BJ (cell line): ENCODE data around the gene MED13L. TPM values are rescaled to one million over a fixed set of nuclear protein-coding genes. Genes with fewer than 3 reads are reported as not detected.
"Not testable (repeated sequence)": the region's sequence is repeated elsewhere in the genome, so short reads cannot be mapped to it uniquely, and the experiment has no call there.

Source experiments
- CTCF ChIA-PET: fragments of 350-600 bp; formaldehyde crosslinking; extraction: SDS; loops from one replicate; lab custom pipeline; 2021; ENCODE audit warnings: antibody characterized with exemption, inconsistent platforms; lab: Yijun Ruan, JAX
- POLR2A ChIA-PET: fragments of 300-600 bp; sonication (Branson Sonifier 250); formaldehyde crosslinking; extraction: SDS; loops from one replicate; lab custom pipeline; 2021; ENCODE audit warnings: antibody characterized with exemption; lab: Charles Lee
- DNase-seq: peaks from one replicate; pipeline ENCODE4 v3.0.0-alpha.2; 2011; ENCODE audit warnings: low read depth
- H3K27me3 ChIP-seq: 2 replicates; pipeline ENCODE4 v1.6.0; 2011; ENCODE audit warnings: low read length; ENCODE audit not compliant: control insufficient read depth, insufficient read depth
- H3K36me3 ChIP-seq: 2 replicates; pipeline ENCODE4 v1.5.1; 2011; ENCODE audit warnings: low read length; ENCODE audit not compliant: control insufficient read depth, insufficient read depth
- H3K4me3 ChIP-seq: 2 replicates; pipeline ENCODE4 v1.5.1; 2011; ENCODE audit warnings: low read depth, mild to moderate bottlenecking, control low read depth, low read length
- polyA plus RNA-seq: library from polyadenylated mRNA; depleted of rRNA; stranded (reverse); fragments of >200 nt; gene quantifications from 2 replicates; pipeline ENCODE4 v1.2.3, GENCODE V29; 2011
- TF ChIP-seq, protein P1 (sequence below): IDR thresholded peaks from 2 replicates; pipeline ENCODE4 v1.5.1; 2011; ENCODE audit warnings: low read depth, mild to moderate bottlenecking, control low read depth, inconsistent platforms, low read length, moderate library complexity; ENCODE audit not compliant: insufficient read depth

The MED13L gene
- polyA plus RNA-seq, 1 experiment, result 43.7 TPM

DNA sequence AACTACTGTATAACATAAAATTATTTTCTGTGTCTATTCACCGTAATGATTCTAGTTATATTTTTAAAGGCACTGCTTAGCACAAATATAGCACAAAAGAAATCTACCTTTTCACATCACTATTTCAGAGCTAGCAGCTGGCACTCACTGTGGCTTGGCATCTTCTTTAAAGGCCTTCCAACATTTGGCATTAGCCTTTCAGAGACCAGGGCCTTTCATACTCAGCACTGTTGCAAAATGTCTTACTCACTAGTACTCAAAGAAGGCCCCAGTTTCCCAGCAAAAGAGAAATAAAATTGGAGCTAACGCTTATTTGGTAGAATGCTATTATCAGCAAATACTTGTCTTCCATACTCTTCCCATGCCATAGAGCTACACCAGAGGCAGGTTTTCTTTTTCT is 238.4 kb downstream of the MED13L start:
- H3K4me3 ChIP-seq, result no peak overlapping the region
- H3K36me3 ChIP-seq, result no peaks in the 10 kb centered on the region
- DNase-seq, result no peak
- POLR2A ChIA-PET, result no interaction called here
- CTCF ChIA-PET, result interaction anchor here (0.7 kb wide), 1 partner anchor 10 kb away, joined by 3 read pairs; no protein-coding TSS in a partner anchor
- TF ChIP-seq, protein P1, sequence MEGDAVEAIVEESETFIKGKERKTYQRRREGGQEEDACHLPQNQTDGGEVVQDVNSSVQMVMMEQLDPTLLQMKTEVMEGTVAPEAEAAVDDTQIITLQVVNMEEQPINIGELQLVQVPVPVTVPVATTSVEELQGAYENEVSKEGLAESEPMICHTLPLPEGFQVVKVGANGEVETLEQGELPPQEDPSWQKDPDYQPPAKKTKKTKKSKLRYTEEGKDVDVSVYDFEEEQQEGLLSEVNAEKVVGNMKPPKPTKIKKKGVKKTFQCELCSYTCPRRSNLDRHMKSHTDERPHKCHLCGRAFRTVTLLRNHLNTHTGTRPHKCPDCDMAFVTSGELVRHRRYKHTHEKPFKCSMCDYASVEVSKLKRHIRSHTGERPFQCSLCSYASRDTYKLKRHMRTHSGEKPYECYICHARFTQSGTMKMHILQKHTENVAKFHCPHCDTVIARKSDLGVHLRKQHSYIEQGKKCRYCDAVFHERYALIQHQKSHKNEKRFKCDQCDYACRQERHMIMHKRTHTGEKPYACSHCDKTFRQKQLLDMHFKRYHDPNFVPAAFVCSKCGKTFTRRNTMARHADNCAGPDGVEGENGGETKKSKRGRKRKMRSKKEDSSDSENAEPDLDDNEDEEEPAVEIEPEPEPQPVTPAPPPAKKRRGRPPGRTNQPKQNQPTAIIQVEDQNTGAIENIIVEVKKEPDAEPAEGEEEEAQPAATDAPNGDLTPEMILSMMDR, result no peak
- H3K27me3 ChIP-seq, result no peaks in the 10 kb centered on the region

DNA sequence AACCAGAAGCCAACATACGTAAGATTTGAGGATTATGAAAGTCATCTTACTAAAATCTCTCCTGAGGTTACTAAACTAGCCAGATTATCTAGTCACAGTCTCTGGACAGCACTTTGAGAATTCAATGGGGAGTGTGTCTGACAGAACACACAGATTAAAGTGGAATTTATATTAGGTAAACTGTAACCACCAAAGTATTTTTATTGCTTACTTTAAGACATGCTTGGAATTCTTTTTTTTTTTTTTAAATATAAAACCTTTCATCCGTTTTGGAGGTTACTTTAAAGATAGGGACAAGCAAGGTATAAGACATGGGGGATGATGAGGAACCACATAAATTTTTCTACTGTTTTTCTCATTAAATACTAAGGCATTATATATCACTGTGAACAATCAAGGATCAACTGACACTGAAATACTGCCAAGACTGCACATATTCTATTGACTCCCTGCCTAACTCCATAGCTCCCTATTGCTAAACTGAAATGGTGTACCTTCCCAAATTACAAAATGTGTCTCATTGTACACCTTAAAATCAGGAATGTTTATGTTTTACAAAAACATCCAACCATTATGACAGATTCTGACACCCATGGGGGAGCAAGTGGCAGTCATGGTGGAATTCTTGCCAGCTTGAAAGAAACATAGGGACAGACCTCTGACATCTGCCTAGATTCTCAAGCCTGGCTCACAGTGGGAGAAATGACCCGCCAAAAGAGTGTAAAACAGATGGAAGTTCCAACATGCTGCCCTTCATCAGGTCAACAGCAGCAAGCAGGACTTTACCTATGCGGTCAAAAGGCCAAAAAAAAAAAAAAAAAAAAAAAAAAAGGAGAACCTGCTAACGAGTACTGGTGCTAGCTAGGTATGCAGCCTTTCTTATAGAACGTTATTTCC is 239.3 kb downstream of the MED13L start:
- TF ChIP-seq, protein P1, result no peak
- Histone ChIP-seq H3K27me3 (no peaks in the 10 kb centered on the region), H3K36me3 (no peaks in the 10 kb centered on the region), H3K4me3 (no peak overlapping the region)
- POLR2A ChIA-PET, result no interaction called here
- CTCF ChIA-PET, result no interaction called here
- peak; percentile 87 for DNase-seq

DNA sequence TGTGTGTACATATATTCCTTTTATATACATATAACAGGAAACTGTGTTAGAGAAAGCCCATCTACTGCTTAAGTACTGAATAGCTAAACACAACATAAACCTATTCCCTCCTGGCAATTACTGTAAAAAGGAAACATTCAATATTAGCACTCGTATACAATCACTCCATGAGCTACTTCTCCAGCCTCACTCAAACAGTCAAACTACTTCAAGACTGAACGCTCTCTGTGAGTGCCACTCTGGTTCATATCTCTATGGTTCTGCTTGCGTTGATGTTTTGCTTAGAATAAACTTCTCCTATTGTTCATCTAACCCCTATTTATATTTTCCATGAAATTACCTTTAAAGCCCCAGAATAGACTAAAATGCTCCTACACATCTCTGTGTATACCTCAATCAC is 243.7 kb downstream of the MED13L start:
- CTCF ChIA-PET, result no interaction called here
- Histone ChIP-seq H3K4me3 (no peak overlapping the region), H3K36me3 (no peaks in the 10 kb centered on the region), H3K27me3 (no peaks in the 10 kb centered on the region)
- POLR2A ChIA-PET, result no interaction called here
- TF ChIP-seq, protein P1, result no peak
- no peak for DNase-seq

DNA sequence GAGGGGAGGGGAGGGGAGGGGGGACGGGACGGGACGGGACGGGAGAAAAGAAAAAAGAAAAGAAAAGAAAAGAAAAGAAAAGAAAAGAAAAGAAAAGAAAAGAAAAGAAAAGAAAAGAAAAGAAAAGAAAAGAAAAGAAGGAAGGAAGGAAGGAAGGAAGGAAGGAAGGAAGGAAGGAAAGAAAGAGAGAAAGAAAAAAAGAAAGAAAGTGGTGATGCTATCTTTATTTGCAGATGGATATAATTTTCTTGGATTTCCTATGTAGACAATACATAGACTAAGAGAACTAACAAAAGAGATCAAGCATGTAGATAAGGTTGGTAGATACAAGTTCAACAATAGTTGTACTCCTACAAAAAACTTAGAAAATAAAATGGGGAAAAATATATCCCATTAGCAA is 245.9 kb downstream of the MED13L start:
- CTCF ChIA-PET, DNase-seq, H3K4me3 ChIP-seq, H3K36me3 ChIP-seq, H3K27me3 ChIP-seq, POLR2A ChIA-PET: not testable (repeated sequence)

DNA sequence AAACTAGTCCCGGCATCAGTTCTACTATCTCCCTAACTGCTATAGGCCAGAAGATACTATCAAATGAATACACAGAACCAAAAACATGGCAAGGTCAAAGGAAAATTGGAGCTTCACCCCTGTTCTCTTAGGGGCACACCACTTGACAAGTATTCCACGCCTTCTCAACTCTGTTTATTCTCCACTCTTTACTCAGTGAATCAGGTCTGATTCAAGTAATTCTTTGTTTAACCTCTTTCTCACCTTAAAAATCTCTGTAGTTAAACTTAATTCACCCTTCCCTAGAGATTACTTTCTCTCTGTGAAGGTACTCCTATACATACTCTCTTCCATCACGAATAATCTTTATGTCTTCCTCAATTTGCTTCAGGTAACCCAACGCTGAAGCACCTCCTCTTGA is 248.9 kb downstream of the MED13L start:
- POLR2A ChIA-PET, result no interaction called here
- CTCF ChIA-PET, result no interaction called here

More for the DNA sequence above, 248.9 kb downstream of the MED13L start:
- Histone ChIP-seq H3K27me3 (no peaks in the 10 kb centered on the region), H3K36me3 (no peaks in the 10 kb centered on the region), H3K4me3 (no peak overlapping the region)
- DNase-seq, result no peak
- TF ChIP-seq, protein P1, result no peak
